Stimulated activated CD8-positive, alpha-beta memory T cell treated with anti-CD3 and anti-CD28 coated beads, Interleukin-15, amount 100 ng/mL, for 1 hour (primary cell): ENCODE data around the gene CD8B.
"Not testable (repeated sequence)": the region's sequence is repeated elsewhere in the genome, so short reads cannot be mapped to it uniquely, and the experiment has no call there.

ENCODE experiments used
- DNase-seq: peaks from one replicate; pipeline ENCODE4 v3.0.0-alpha.2; 2020; ENCODE audit warnings: low read depth

CD8B gene

DNA sequence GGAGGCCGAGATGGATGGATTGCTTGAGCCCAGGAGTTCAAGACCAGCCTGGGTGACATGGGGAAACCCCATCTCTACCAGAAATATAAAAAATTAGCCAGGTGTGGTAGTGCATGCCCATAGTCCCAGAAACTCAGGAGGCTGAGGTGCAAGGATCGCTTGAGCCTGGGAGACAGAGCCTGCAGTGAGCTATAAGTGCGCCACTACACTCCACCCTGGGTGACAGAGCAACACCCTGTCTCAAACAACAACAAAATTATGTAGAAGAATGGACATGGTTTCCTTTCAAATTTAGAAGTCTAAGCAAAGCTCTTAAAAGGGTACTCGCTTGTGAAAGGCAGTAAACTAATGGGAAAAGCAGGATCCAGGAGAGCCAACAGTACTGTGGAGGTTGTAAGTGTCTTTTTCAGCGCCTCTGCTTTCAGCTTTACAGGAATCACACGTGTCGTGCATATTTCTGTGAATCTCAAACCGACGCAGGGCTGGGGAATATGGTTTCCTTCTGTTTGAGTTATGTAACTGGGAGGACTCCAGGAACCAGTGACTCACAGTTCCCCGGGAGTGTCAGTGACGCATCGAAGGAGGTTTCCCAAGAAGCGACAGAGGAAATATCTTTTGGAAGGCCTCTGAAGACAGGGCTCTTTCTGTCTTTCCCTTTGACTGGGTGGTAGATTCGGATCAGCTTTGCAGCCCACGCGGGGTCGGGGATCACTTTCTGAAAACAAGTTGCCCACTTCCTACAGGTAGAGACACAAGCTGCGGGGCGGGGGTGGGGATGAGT lies 24.6 kb downstream of the CD8B start:
- DNase-seq: peak; percentile 51

DNA sequence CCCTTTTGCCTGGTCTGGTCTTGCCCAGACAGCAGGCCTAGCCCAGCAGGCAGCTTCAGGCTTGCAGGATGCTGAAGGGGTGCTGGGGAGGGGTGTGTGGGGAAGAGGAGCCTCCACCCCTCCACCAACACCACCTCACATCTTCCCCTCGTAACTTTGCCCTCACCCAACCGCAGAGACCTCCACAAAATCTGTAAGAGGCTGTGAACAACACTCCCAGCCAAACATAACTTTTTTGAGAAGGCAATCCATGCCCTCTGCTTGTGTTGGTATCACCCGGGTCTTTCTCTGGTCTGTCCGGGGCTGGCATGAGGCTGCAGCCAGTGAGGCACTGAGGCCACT lies 26.2 kb downstream of the CD8B start:
- not testable (repeated sequence) for DNase-seq

DNA sequence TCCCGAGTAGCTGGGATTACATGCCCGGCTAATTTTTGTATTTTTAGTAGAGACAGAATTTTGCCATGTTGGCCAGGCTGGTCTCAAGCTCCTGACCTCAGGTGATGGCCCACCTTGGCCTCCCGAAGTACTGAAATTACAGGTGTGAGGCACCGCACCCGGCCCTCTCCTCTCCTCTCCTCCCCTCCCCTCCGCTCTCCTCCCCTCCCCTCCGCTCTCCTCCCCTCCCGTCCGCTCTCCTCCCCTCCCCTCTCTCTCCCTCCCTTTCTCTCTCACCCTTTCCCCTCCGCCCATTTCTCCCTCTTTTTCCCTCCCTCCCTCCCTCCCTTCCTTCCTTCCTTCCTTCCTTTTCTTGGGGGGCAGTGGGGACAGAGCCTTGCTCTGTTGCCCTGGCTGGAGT lies 28.4 kb downstream of the CD8B start:
- DNase-seq: no peak

DNA sequence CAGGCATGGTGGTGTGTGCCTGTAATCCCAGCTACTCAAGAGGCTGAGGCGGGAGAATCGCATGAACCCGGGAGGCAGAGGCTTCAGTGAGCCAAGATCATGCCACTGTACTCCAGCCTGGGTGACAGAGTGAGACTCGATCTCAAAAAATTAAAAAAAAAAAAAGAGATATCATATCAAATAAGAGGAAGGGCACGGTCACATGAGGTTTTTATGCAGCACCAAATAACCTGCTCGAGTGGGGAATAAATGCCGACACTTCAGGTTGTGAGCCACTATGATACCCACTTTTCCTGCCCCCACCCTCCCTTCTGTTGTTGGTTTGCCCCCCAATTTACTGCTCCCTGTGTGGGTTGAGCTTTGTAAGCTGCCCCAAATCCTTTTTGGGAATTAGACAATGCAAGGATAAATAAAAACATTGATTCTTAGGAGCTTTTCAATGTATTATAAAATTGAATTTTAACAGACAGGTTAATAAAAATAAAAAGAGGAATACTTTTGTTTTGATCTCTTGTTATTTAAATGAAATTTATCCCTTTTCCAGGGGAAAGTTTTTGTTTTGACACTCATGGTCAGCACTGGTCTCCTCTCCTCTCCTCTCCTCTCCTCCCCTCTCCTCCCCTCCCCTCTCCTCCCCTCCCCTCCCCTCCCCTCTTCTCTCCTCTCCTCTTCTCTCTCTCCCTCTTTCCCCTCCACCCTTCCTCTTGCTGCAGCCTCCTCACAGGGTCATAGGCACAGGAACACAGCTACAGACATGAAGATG lies 29.2 kb downstream of the CD8B start:
- no peak for DNase-seq

DNA sequence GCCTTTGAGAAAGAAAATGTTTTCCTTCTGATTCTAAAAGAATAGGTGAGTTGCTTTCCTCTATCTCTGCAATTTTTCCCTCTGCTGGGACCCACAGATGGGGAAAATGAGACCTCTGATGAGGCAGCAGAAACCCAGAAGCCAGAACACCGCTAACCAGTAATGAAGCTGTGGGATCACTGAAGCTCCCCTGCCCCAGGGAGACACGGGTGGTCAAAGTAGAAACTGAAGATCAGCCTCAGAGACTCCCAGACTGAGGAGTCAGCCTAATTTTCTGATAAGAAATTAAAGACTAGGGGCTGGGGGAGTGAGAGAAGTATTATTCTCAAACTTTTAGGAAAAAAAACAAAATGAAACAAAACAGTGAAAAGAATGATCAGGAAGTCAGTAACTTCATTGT lies 30.1 kb downstream of the CD8B start:
- no peak for DNase-seq

DNA sequence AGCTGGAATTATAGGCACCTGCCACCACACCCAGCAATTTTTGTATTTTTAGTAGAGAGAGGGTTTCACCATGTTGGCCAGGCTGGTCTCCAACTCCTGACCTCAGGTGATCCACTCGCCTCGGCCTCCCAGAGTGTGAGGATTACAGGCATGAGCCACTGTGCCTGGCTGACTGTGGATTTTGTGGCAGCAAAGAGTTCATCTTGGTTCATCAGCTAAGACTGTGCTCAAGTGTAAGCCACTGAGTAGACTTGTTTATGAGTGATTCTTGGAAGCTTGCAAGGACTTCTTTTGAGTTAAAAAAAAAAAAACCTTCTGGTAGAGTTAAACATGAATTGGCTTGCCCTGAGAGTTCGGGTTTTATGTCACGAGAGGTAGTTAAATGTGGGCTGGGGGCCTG lies 34.7 kb downstream of the CD8B start:
- no peak for DNase-seq

DNA sequence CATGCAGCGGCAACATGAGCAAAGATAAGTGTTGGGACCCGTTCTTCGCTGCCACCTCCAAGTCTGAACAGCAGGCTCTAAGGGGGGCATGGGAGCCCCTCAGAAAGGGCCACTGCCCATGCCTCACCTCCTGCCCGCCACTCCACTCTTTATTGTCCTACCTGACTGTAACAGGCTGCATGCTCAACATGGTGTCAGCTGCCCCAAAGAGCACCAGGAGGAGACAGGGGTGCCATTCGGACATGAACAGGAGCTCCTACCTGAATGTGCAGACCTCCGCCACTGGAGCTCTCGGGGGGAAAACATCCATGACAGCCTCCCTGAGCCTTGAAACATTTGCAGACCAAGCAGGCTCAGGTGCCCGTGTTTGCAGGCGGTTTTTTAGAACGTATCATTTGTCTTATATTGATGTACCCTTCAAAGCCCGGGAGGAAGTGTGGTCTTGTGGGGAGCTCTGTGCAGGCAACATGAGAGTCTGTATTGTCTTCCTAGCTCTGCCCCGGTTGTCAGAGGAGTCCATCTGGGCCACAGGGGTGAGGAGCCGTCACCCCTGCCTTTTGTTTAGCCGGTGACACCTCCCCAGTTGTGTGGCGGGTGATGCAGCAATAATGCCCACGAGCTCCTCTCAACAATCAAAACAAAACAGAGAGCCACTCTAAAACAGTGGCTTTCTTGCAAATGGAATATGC lies 35.8 kb downstream of the CD8B start:
- no peak for DNase-seq

DNA sequence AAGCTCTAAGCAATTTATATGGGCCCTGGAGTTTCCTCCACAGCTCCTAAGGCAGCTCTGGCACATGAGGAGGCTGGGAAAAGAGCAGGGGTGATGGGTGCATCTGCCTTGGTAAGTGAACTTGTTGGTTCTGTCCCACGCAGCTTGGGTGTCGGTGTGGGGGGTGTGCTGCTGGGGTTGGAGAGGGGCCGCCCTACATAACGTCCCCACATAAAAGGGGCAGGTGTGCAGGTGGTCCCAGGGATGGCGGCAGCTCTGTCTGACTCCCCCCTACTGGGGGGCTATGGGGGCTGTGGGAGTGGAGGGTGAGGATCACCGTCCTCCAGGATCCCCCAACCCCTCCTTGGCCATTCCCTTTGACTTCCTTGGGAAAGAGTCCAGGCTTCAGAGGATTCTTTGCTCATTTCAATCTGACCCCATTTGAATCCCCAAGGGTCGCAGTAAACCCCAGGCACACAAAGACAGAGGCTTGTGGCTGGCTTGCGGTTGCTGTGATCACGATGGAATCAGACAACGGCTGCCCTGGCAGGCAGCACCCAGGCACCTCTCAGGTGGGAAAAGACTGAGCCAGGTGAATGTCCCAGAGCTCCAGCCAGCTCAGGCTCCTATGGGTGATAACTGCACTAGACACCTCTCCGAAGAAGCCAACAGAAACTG lies 36.5 kb downstream of the CD8B start:
- no peak for DNase-seq

DNA sequence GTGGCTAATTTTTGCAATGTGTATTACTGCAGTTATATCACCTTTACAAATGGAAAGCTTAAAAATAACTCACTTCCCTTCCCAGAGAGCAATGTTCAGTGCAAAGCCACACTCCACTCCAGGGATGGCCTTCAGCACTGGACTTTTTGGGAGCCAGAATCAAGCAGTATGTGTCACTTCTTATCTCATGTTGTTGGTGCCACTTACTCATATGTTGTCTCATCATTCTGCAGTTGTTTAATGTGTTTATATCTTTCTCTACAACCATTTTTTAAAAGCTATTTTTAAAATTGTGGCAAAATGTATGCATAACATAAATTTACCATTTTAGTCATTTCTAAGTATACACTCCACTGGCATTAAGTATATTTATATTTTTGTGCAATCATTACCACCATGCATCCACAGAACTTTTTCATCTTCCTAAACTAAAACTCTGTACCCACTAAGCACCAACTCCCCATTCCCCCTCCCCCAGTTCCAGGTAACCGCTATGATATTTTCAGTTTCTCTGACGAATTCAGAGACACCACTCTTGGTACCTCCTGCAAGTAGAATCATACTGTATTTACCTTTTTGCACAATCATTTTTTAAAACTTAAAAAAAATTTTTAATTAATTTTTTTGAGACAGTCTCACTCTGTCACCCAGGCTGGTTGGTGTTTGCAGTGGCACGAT lies 38.9 kb downstream of the CD8B start:
- DNase-seq: no peak

DNA sequence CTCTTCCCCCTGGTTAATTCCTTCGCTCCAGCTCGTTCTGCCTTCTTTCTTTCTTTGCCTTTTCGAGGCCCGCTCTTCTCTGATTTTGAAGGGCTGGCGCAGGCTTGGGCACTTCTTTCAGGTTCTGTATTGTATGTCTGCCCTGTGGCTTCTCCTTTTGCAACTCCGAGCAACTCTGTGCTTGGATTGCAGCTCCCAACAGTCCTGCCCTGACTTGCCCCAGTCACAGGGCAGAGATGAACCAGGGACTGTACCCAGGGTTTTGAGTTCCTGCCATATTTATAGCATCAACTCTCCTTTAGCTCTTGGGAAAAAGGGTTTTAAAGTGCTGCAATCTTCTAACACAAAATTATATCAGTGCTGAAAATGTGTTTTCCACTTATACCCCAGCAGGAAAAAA lies 39.8 kb downstream of the CD8B start:
- DNase-seq: no peak

DNA sequence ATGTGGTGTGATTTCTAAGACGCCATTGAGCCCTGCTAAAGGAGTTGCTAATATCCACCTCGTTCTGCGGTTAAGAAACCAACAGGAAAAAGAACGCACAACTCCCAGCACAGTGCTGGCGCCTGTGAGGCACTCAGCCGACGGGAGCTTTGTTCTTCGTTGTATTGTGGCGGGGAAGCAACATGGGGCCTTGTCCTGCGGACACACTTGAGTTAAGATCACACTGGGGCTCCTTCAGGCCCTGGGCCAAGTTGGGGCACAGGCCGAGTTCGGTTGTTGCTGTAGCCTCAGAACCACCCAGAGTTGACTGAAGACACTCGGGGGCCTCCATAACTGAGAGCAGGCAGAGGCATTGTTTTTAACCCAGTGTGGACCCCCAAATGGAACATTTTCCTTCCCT lies 40.4 kb downstream of the CD8B start:
- no peak for DNase-seq

DNA sequence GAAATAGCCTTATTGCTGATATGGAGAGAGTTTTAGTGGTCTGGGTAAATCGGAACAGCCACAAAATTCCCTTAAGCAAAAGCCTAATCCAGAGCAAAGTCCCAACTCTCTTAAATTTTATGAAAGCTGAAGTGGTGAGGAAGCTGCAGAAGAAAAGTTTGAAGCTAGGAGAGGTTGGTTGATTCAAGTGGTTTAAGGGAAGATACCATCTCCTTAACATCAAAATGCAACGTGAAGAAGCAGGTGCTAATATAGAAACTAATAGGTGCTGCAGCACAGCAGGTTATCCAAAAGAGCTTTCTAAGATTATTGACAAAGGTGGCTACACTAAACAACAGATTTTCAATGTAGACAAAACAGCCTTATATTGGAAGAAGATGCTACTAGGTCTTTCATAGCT lies 42.7 kb downstream of the CD8B start:
- no peak for DNase-seq

DNA sequence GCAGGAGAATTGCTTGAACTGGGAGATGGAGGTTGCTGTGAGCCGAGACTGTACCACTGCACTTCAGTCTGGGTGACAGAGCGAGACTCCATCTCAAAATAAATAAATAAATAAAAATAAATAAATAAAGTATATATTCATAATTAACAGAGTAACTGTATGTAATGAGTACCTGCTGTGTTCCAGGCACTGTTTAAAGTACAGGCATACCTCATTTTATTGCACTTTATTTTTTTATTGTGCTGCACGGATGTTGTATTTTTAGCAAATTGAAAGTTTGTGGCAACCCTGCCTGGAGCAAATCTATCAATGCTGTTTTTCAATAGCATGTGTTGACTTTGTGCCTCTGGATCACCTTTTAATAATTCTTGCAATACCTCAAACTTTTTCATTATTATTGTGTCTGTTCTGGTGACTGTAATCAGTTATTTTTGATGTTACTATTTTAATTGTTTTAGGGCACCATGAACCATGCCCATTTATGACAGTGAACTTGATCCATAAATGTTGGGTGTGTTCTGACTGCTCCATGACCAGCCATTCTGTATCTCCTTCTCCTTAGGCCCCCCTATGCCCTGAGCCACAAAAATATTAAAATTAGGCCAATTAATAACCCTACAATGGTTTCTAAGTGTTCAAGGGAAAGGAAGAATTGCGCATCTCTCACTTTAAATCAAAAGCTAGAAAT lies 43.4 kb downstream of the CD8B start:
- no peak for DNase-seq

DNA sequence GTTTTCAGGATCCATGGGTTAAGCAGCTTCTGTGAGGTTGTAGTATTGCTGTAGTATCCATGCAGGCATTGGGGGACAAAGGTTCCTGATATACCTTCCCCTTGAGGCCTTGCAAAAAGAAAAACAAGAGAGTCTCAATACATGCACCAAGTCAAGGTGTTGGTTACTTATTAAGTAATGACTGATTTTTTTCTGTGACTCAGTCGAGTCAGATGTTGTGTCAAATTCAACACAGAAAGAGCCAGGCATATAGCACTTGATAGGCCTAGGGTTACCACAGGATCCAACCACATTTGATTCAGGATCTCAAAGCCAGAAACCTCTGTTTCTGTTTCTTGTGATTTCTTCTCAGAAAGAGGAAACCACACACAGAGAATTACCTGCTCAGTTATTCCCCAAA lies 46.1 kb downstream of the CD8B start:
- DNase-seq: no peak

DNA sequence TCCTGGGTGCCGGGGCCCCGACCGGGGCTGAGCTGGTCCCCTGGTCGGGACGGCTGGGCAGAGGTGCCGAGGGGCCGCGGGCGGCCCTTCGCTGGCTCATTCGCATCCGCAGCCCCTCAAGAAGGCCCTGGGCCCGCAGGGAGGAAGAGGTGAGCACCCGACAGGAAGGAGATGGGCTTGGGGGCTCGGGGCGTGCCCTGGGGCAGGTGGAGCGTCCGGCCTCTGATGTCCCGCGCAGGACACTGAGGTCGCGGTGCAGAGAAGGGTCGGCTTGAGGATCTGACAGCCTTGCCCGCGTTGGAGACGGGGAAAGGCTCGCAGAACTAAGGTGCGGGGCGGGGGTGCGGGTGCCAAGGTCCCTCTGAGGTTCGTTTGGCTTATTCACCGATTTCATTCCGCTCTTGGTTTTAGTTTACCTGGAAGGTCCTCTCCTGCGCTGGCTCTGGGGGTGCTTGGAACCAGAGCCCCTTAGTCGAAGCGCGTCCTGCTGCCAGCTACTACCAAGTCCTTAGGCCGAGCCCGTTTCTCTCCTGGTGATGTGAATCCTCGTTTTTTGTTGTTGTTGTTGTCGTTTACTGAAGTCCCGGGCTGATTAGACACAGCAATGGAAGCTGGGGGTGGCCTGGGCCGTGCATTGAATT lies 52.1 kb downstream of the CD8B start:
- no peak for DNase-seq

DNA sequence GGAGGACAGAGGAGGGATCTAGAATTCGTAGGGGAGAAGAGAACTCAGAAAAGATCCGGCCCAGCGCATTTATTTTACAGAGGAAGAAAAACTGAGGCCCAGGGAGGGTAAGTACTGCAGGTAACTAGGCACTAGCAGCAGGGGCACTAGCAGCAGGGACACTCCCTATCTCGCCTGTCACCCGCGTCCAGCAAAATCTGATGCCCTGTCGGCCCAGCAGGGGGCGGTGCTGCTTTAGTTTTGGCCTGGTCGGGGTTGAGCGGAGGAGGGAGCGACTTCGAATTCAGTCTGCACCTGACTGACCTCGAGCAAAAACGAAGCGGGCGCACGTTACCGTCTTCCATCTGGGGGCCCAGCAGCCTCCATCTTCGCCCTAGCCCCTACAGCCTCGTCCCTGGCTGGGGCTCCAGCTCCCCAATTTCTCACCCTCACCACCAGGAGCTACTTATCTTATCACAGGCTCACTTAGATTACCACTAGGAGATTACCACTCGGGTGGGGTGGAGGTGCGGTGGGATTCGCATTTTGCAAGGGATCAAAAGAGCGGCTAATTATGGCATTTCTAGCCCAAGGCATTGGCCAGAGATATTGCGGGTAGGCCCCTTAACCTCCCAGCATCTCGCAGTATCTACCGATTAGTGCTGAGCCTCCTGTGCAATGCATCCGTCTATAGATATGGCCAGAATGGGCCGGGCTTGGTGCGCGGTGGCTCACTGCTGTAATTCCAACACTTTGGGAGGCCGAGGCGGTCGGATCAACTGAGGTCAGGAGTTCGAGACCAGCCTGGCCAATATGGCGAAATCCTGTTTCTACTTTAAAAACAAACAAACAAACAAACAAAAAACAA lies 53.1 kb downstream of the CD8B start:
- DNase-seq: peak; percentile 94

DNA sequence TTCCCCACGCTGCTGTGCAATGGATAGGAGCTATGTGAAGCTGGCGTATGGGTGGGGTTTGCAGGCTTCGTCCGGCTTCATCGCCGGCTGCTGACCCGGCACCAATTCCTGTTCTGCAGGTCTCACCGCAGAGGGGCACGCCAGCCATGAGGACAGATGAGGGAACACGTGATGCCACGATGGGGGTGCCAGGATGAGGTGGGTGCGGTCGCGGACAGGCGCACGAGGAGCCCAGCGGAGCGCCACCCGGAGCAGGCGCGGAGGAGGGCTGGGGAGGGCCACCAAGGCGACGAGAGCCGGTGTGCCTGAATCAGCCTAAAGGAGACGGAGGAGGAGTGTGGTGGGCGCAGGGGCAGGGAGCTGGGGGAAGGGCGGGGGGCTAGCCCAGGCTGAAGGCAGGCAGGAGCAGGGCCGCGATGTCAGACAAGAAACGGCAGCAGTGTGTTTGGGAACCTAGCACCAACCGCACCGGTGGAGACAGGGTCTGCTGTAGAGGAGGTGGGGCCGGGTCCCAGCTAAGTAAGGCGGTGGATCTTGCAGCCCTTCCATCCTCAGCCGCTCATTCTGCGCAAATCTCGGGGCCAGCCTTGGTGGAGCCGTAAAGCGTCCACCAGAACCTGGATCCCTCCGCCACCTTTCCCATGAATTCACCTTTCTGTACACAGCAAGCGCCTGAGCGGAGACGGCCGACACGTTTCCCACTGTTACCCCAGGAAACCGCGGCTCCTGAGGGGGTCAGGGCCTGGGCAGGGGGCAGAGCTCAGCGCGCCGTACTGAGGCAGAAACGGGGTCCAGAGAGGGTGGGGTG lies 54.0 kb downstream of the CD8B start:
- DNase-seq: no peak

DNA sequence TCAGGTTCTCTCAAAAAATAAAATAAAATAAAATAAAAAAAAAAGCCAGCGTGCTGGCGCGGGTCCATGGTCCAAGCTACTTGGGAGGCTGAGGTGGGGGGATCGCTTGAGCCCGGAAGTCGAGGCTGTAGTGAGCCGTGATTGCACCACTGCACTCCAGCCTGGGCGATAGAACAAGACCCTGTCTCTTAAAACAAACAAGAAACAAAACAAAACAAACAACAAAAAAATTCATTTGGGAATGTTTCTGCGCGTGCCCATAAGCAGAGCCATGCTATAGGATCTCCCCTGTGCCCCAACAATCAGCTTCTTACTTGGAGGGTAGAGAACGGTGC lies 54.6 kb downstream of the CD8B start:
- no peak for DNase-seq
